Spleen (tissue), 7 donors: ENCODE results near the gene VMO1.

ENCODE experiments used
- CTCF ChIP-seq, 11 experiments: fragments of 200-600 bp in 7 of 11; fragments of 450-650 bp in 4 of 11; sonication (generic) in 4 of 11; IDR thresholded peaks in 8 of 11; conservative IDR thresholded peaks in 3 of 11; 1 replicate in 7 of 11; 2 replicates in 4 of 11; pipeline versions ENCODE4 v1.4.0 to v1.8.0; 2016 to 2021; ENCODE audit warnings: antibody characterized with exemption in 11 of 11, inconsistent platforms in 4 of 11, mild to moderate bottlenecking in 1 of 11
- POLR2A ChIP-seq, 3 donors: fragments of 450-650 bp; IDR thresholded peaks; one replicate each; pipeline ENCODE4 v1.5.1; 2017; ENCODE audit warnings: antibody characterized with exemption in 3 of 3, mild to moderate bottlenecking in 1 of 3
- POLR2AphosphoS5 ChIP-seq, 3 donors: sonication (generic); formaldehyde crosslinking; IDR thresholded peaks; one replicate each; pipeline ENCODE4 v1.5.1; 2017; ENCODE audit warnings: antibody characterized with exemption in 3 of 3
- donor health status: DM: no; HTN: no; CAD: no; lungs with moderate emphysema.
- donor health status: DM: no; HTN: no; CAD: no.
- donor health status: DM: no; HTN: no; CAD: no.

GRCh38 chr17:4747847-4748246 is 38.3 kb downstream of the VMO1 start:
- no peak for TF ChIP-seq CTCF (IDR thresholded peaks at IDR 0.05 in 8 of 11, conservative IDR thresholded peaks at IDR 0.05 in 3 of 11)
- no peak for TF ChIP-seq POLR2A (IDR thresholded peaks at IDR 0.05)
- peak in 1 of 3 donors; percentile 74 for TF ChIP-seq POLR2AphosphoS5 (IDR thresholded peaks at IDR 0.05)
